Measurements from ENCODE around the gene USP9Y. TPM values are rescaled to one million over a fixed set of nuclear protein-coding genes. Genes with fewer than 3 reads are reported as not detected.

The USP9Y gene
- total RNA-seq, 6 experiments from 2014 or later = 4.5 TPM; not detected in 5

DNA sequence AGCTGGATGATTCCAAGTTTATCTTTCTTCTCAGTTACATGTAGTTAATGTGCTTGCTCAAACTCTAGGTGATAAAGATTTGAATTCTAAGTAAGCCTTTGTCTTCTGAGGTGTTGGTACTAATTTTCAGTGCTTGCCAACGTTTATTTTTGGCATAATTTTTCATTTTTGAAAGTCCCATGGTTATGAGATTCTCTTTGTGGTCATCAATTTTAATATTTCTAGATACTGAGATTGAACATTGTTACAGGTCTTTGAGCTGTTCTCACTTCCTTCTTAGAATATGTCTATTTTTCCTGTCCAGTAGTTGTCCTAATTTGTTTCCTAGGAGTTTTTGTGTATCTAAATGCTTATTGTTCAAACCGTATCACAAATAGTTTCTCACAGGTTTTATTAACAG lies 40.4 kb downstream of the USP9Y start:
- Histone ChIP-seq H3K4me3 (no peak overlapping the region), H3K27me3 (no peaks in the 10 kb centered on the region), H3K4me1 (no peaks in the 10 kb centered on the region), H3K36me3 (no peaks in the 10 kb centered on the region), H3K9me3 (no peaks in the 10 kb centered on the region), H3K27ac (no peak overlapping the region)
- ATAC-seq (no peak), DNase-seq (no peak)
- intact Hi-C loops (cut with DNase I) = no loop called here
- TF ChIP-seq, protein P1, sequence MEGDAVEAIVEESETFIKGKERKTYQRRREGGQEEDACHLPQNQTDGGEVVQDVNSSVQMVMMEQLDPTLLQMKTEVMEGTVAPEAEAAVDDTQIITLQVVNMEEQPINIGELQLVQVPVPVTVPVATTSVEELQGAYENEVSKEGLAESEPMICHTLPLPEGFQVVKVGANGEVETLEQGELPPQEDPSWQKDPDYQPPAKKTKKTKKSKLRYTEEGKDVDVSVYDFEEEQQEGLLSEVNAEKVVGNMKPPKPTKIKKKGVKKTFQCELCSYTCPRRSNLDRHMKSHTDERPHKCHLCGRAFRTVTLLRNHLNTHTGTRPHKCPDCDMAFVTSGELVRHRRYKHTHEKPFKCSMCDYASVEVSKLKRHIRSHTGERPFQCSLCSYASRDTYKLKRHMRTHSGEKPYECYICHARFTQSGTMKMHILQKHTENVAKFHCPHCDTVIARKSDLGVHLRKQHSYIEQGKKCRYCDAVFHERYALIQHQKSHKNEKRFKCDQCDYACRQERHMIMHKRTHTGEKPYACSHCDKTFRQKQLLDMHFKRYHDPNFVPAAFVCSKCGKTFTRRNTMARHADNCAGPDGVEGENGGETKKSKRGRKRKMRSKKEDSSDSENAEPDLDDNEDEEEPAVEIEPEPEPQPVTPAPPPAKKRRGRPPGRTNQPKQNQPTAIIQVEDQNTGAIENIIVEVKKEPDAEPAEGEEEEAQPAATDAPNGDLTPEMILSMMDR (IDR thresholded peaks at IDR 0.05) = no peak
- TF ChIP-seq POLR2A (IDR thresholded peaks at IDR 0.05) = no peak
- no CpG with 5 or more reads among the region's 2 CpGs for WGBS (ENCODE audit: insufficient coverage, low coverage, low lambda C conversion rate, missing lambda C conversion rate)

DNA sequence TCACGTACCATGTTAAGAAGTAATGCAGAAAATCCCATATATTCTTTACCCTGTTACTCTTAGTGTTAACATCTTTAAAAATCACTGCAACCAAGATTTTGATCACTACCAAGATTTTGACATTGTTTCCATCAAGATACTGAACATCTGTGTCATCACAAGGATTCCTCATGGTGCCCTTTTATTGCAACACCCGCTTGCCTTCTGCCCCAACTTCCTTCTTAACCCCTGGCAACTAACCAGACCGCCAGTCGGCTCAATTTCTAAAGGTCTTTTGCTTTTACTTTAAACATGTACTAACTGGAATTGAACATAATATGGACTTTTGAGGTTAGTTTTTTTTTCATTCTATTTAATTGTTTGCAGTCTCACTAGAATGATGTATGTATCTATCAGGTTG lies 41.7 kb downstream of the USP9Y start:
- WGBS (ENCODE audit: insufficient coverage, low coverage, low lambda C conversion rate, missing lambda C conversion rate) = no CpG with 5 or more reads among the region's 4 CpGs
- H3K4me3 ChIP-seq = no peak overlapping the region
- no peak for ATAC-seq

DNA sequence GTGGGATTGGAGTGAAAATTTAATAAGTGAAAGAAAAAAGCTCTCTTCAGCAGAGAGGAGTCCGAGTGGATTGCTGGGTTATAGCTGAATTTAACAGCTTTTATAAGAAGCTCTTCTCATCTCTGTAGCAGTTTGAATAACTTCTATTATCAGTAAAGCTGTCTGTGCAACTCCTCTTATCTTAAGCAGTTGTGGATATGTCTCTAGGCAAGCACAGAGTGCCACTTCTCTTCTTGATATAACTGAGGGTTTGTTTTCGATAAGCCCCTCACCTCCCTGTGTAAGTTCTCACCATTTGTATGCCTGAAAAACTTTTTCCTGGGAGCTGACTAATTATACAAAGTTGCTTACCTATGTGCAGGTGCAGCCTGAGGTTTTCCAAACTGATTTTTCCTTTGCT lies 43.1 kb downstream of the USP9Y start:
- no peaks in the 10 kb centered on the region for H3K9me3 ChIP-seq
- no peak for DNase-seq
- no peak overlapping the region for H3K4me3 ChIP-seq
- TF ChIP-seq POLR2A (IDR thresholded peaks at IDR 0.05) = no peak
- TF ChIP-seq, protein P1 (IDR thresholded peaks at IDR 0.05) = no peak
- WGBS (ENCODE audit: insufficient coverage, low coverage, low lambda C conversion rate, missing lambda C conversion rate) = no CpG with 5 or more reads among the region's 2 CpGs
- H3K4me1 ChIP-seq = no peaks in the 10 kb centered on the region
- ATAC-seq = no peak
- no peaks in the 10 kb centered on the region for H3K27me3 ChIP-seq
- H3K27ac ChIP-seq = no peak overlapping the region
- intact Hi-C loops (cut with DNase I) = no loop called here
- no peaks in the 10 kb centered on the region for H3K36me3 ChIP-seq

More for the DNA sequence above, 41.7 kb downstream of the USP9Y start:
- H3K9me3 ChIP-seq = no peaks in the 10 kb centered on the region
- TF ChIP-seq, protein P1 (IDR thresholded peaks at IDR 0.05) = no peak
- no peak for TF ChIP-seq POLR2A (IDR thresholded peaks at IDR 0.05)
- intact Hi-C loops (cut with DNase I) = no loop called here
- H3K36me3 ChIP-seq = no peaks in the 10 kb centered on the region
- no peak for DNase-seq
- no peaks in the 10 kb centered on the region for H3K27me3 ChIP-seq
- H3K27ac ChIP-seq = no peak overlapping the region
- H3K4me1 ChIP-seq = no peaks in the 10 kb centered on the region

DNA sequence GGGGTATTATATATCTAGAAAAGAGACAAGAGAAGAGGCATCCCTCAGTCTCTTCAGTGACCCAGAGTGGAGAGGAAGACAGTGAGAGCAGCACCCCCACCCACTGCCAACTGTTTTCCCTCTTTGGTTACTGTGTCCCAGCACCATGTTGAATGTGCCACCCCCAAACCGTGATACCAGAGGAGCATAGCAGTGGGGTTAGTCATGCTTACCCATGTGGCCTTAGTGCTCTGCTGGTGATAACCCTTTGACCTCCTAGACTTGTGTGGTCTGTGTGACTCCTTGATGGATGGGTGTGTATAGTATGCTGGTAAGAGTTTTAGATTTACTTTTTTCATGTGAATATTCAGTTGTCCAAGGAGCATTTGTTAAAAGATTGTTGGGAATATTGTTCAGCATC lies 48.3 kb downstream of the USP9Y start:
- no peak for ATAC-seq
- TF ChIP-seq, protein P1 (IDR thresholded peaks at IDR 0.05) = no peak
- no peak for TF ChIP-seq POLR2A (IDR thresholded peaks at IDR 0.05)
- no CpG with 5 or more reads among the region's 1 CpG for WGBS (ENCODE audit: insufficient coverage, low coverage, low lambda C conversion rate, missing lambda C conversion rate)
- H3K36me3 ChIP-seq = no peaks in the 10 kb centered on the region
- intact Hi-C loops (cut with DNase I) = no loop called here
- H3K27ac ChIP-seq = no peak overlapping the region
- no peak for DNase-seq
- H3K9me3 ChIP-seq = no peaks in the 10 kb centered on the region
- H3K4me1 ChIP-seq = no peaks in the 10 kb centered on the region
- H3K27me3 ChIP-seq = no peaks in the 10 kb centered on the region
- H3K4me3 ChIP-seq = no peak overlapping the region

DNA sequence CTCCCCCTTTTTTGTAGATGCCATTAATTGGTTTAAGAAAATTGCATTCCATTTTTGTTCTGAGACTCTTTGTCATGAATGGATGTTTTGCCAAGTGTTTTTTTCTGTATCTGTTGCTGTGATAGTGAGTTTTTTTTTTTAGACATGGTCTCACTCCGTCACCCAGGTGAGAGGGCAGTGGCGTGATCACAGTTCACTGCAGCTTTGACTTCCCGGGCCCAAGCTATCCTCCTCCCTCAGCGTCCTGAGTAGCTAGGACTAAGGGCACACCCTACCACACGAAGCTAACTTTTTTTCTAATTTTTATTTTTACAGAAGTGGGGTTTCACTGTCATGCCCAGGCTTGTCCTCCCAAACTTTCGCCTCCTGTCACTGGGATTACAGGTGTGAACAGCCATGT lies 51.8 kb downstream of the USP9Y start:
- no CpG with 5 or more reads among the region's 6 CpGs for WGBS (ENCODE audit: insufficient coverage, low coverage, low lambda C conversion rate, missing lambda C conversion rate)
- Histone ChIP-seq H3K4me1 (no peaks in the 10 kb centered on the region), H3K36me3 (no peaks in the 10 kb centered on the region), H3K27me3 (no peaks in the 10 kb centered on the region), H3K9me3 (no peaks in the 10 kb centered on the region), H3K4me3 (no peak overlapping the region), H3K27ac (no peak overlapping the region)
- DNase-seq (no peak), ATAC-seq (no peak)
- TF ChIP-seq, protein P1 (IDR thresholded peaks at IDR 0.05) = no peak
- no peak for TF ChIP-seq POLR2A (IDR thresholded peaks at IDR 0.05)
- intact Hi-C loops (cut with DNase I) = no loop called here

Measured in right lobe of liver (tissue), 6 donors.